SH-SY5Y (cell line): Measurements from ENCODE around the gene FOXP1.

Source experiments
- GATA2 ChIP-seq: IDR thresholded peaks from 2 replicates; pipeline ENCODE4 v1.6.1; 2011; ENCODE audit warnings: mild to moderate bottlenecking, low read depth, low read length
- GATA3 ChIP-seq: IDR thresholded peaks from 2 replicates; pipeline ENCODE4 v1.6.1; 2011; ENCODE audit warnings: low read depth, mild to moderate bottlenecking, low read length, moderate library complexity

GRCh38 chr3:71466483-71466882 lies 117.0 kb downstream of the FOXP1 start:
- TF ChIP-seq GATA2 (no peak), GATA3 (no peak)
